GM06990 (cell line): ENCODE results near the gene CD19.
A peak's percentile ranks its signal among the peaks of the same experiment; 100 is the strongest.
"Not testable (repeated sequence)": the region's sequence is repeated elsewhere in the genome, so short reads cannot be mapped to it uniquely, and the experiment has no call there.

Experiments used
- DNase-seq: peaks from one replicate; pipeline ENCODE4 v3.0.0-alpha.2; 2011; ENCODE audit not compliant: insufficient read length; ENCODE audit errors: extremely low read depth
- H3K27me3 ChIP-seq: replicated peaks from 2 replicates; pipeline ENCODE4 v1.6.0; 2011; ENCODE audit warnings: low read length; ENCODE audit not compliant: control insufficient read depth, insufficient read depth
- H3K36me3 ChIP-seq: 2 replicates; pipeline ENCODE4 v1.5.1; 2011; ENCODE audit warnings: low read length; ENCODE audit not compliant: control insufficient read depth, insufficient read depth
- H3K4me3 ChIP-seq: replicated peaks from 2 replicates; pipeline ENCODE4 v1.5.1; 2011; ENCODE audit warnings: low read depth, mild to moderate bottlenecking, control low read depth, low read length
- TF ChIP-seq, protein P1 (sequence below): IDR thresholded peaks from 2 replicates; pipeline ENCODE4 v1.5.1; 2011; ENCODE audit warnings: low read length, control low read depth, mild to moderate bottlenecking, inconsistent platforms; ENCODE audit not compliant: insufficient read depth, poor library complexity, severe bottlenecking

CD19 gene

DNA sequence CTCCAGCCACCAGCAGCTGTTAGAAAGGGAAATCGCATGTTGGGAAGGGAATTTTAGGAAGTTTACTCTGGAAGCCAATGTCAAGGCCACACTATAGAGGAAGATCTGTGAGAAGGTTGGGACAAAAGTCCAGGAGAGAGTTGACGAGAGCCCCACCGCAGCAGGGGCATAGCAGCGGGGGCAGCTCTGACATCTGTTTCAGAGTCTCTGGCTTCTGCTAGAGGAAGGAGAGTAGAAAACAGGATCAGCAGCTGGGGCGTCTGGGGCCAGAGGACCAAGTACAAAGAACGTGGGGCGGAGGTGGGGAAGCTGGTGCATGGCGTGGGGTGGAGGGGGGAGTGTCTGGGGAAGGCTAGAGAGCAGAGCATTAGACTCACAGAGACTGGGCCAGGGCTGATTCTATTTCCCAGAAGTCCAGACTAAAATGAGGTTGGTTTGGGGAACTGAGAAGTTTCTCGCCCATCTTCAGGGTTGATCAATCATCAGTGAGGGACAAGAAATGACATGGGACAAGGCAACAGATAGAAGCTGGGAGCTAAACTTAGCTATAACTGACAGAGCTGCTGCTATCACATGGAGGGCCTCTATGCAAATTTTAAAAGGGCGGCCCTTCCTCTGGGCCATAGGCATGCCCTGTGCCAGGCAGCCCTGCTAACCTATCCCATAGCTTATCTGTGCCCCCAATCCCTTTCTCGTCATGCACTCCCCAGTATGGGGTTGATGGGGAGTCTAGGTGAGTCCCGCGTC is 7.9 kb upstream of the CD19 start:
- Histone ChIP-seq H3K36me3 (peaks cover 11% of the 10 kb centered on the region), H3K4me3 (peak overlapping the region; percentile 72), H3K27me3 (no peaks in the 10 kb centered on the region)
- TF ChIP-seq, protein P1, sequence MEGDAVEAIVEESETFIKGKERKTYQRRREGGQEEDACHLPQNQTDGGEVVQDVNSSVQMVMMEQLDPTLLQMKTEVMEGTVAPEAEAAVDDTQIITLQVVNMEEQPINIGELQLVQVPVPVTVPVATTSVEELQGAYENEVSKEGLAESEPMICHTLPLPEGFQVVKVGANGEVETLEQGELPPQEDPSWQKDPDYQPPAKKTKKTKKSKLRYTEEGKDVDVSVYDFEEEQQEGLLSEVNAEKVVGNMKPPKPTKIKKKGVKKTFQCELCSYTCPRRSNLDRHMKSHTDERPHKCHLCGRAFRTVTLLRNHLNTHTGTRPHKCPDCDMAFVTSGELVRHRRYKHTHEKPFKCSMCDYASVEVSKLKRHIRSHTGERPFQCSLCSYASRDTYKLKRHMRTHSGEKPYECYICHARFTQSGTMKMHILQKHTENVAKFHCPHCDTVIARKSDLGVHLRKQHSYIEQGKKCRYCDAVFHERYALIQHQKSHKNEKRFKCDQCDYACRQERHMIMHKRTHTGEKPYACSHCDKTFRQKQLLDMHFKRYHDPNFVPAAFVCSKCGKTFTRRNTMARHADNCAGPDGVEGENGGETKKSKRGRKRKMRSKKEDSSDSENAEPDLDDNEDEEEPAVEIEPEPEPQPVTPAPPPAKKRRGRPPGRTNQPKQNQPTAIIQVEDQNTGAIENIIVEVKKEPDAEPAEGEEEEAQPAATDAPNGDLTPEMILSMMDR, result no peak
- peak; percentile 84 for DNase-seq

DNA sequence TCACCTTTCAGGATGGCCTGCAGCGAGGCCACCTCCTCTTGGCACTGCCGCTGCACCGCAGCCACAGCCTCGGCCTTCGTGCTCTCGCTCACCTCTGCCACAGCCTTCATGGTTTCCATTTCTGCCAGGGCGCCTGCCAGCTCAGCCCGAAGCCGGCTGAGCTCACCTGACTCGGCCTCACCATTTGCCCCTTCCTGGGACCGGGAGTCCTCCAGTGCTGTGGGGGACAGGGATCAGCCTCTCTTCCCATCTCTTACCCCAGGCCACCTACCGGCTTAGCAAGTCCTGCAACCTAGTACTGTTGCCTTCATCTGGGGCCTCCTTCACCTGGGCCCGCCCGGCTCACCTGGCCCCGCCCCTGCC is 7.4 kb upstream of the CD19 start:
- Histone ChIP-seq H3K27me3 (no peaks in the 10 kb centered on the region), H3K36me3 (peaks cover 8% of the 10 kb centered on the region), H3K4me3 (peak overlapping the region; percentile 72)
- TF ChIP-seq, protein P1, result peak; percentile 10
- DNase-seq, result peak; percentile 82

DNA sequence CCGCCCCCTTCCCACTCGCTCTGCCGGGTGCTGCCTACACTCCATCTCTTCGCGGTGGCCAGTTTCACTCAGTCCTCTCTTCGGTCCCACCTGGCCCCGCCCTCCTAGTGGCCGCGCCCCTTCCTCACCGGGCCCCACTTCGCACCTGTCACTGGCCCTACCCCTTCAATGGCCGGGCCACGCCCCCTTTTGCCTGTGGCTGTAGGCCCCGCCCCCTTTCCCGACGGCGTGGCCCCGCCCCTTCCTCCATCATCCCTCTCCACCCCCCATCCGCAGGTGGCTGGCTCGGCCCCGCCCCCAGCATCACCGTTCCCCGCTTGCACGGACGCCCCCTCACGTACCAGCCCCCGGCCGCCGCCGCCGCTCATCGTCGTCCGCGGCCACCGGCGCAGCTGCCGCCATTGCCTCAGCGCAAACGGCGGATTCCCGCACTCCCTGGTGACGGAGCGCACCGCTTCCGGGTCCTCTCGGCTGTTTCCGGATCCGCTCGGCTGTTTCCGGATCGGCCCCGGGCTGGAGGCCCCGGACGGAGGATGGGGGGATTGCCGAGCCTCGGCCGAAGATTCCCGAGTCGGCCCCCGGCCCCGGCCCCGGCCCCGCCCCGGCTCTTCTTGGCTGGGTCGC is 6.9 kb upstream of the CD19 start, which contains the start of gene RABEP2:
RABEP2 (minus strand) TSS at position 477 of the 624 bp plus-strand sequence; CDS start at position 402, 75 bp downstream.
- Histone ChIP-seq H3K27me3 (no peaks in the 10 kb centered on the region), H3K4me3 (peak within 1 kb of the TSS; percentile 72), H3K36me3 (peaks cover 3% of the 10 kb centered on the region)
- TF ChIP-seq, protein P1, result no peak
- DNase-seq, result peak; percentile 94

DNA sequence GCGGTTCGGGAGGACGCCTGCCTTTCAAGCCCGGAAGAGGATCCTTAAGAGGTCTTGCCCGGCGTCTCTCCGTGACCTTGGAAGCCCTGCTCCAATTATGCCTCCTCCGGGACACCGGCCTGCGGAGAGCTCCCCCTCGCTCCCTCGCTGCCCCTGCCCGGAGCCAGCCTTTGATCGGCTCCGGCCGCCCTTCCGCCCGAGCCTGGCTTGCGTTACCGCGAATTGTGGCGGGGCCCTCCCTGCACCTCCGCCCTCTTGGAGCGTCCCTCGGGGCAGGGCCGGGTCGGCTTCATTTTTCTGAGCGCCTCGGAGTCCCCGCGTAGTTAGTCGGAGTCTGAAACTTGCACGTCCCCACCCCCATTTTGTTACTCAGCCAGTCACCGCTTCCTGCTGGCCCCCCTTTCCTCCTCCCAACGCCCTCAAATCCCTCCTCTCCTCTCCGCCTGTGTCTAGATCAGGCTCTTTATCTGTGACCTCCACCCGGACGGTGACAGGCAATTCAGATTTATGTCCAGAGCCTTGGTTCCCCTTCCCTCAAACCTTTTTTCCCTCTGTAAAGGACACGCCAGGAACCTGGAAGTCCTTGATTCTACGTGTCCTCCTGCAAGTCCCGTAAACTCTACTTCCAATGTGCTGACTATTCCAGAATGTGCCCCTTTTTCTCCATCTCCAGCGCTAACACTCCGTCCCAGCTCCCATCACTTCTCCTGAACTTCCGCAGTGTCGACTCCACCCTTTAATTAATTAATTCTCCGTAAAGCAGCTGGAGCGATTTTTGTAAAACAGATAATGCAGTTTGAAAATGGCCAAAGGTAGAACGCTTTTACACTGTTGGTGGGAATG is 6.2 kb upstream of the CD19 start:
- peak; percentile 89 for DNase-seq
- H3K4me3 ChIP-seq, result peak overlapping the region; percentile 72
- TF ChIP-seq, protein P1, result no peak
- H3K27me3 ChIP-seq, result no peaks in the 10 kb centered on the region
- peaks cover 2% of the 10 kb centered on the region; the same call in 1 of the 2 replicates for H3K36me3 ChIP-seq

DNA sequence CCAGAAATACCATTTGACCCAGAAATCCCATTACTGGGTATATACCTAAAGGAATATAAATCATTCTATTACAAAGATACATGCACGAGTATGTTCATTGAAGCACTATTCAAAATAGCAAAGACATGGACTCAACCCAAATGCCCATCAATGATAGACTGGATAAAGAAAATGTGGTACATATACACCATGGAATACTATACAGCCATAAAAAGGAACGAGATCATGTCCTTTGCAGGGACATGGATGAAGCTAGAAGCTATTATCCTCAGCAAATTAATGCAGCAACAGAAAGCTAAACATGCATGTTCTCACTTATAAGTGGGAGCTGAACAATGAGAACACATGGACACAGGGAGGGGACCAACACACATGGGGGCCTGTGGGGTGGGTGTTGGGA is 5.5 kb upstream of the CD19 start:
- H3K27me3 ChIP-seq, DNase-seq, H3K36me3 ChIP-seq: not testable (repeated sequence)
- H3K4me3 ChIP-seq, result peak overlapping the region; percentile 72

DNA sequence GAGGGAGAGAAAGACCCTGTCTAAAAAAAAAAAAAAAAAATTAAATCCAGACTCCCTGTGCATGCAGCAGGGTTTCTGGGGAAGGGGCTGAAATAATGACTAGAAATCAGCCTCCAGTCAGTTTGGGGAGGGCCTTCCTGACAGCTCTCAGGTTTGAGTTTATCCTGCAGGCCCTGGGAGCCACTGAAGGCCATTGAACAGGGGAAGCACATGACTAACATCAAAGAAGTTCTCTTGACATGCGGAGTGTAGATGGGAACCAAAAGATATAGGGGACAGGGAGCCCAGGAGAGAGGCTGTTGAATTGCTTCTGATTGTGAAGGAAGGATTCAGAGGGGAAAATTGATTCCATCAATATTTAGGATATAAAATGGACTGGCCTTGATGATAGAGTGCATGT is 4.0 kb upstream of the CD19 start:
- no peak for DNase-seq
- Histone ChIP-seq H3K27me3 (no peaks in the 10 kb centered on the region), H3K4me3 (no peak overlapping the region), H3K36me3 (no peaks in the 10 kb centered on the region)
- TF ChIP-seq, protein P1, result no peak
